HG03280 (cell line): Measurements from ENCODE around the gene TTC3.

Experiments
- ATAC-seq: cut with Tn5 transposase; IDR thresholded peaks from one replicate; pipeline ENCODE4 v1.9.1; 2021; ENCODE audit warnings: mild to moderate bottlenecking, moderate library complexity; ENCODE audit not compliant: unreplicated experiment

TTC3 gene

DNA sequence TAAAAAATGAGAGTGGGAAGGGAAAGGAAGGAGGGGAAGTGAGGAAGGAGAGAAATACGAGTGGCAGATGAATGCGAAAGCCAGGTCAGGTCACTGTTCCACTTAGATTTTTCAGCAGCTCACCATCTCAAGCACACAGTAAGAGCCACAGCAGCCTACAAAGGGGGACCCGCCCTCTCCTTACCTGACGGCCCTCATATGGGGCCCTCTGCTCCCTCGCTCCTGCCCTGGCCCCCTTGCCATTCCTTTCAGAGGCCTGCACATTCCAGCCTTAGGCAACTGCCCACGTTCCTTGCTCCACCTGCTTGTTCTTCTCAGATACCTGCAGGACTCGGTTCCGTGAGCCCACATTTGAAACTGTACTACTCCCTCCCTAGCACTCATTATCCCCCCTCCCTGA lies 172.1 kb downstream of the TTC3 start:
- ATAC-seq = no peak

DNA sequence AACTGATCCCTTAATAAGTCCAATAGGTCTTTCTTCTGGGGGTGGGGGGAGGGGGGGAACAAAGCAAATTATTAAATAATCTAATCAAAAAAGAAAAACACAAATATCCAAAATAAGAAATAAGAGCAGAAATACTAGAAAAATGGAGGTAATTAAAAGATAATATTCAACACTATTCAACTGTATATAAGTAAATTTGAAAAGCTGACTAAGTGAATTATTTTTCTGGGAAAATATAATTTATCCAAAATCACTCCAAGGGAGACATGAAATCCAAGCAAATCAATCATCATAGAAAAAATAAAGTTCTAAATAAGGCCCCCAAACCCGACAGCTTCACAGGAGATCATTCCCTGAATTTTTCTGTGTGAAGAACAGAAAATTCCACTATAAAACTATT lies 175.2 kb downstream of the TTC3 start:
- ATAC-seq = no peak

DNA sequence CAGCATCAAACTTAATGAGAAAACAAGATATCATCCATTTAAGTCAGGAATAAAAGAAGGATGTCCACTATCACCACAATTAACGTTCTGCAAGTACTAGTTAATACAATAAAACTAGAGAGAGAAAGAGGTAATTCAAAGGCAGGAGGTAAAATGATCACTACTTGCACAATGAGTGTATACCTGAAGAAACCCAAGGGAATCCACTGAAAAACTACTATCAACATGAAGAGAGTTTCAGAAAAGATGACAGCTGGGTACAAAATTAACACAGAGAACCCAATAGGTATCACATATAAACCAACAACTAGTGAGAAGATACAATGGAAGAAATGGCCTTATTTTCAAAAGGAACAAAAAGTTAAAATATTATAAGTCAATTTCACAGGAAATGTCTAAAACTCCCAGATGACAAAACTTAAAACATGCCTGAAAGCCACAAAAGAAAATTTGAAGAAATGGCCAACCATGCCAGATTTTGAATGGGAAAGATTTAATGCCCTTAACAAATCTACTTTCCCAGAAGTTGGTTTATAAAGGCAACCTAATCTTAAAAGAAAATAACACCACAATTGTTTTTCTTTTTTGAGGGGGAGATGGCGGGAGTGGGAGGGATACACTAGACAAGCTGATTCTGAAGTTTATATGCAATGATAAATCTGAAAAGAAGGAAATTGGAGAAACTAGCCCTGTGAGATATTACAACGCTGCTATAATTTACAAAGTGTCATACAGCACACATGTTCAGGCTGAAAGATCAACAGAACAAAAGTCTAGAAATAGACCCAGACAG lies 176.3 kb downstream of the TTC3 start:
- no peak for ATAC-seq

DNA sequence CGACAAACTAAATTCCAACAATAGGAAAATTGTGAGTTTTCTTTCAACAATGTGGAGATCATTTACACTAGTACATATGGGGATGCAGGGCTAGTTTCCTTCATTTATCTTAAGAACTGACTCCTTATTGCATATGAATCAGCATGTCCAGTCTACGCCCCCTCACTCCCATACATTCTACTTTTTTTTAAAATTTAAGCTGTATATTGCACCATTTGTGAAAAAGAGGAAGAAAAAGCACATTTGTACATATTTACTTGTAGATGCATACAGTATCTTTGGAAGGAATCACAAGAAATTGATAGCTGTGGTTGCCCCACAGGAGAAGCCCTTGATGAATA lies 178.2 kb downstream of the TTC3 start:
- ATAC-seq = no peak
